GM12878 (cell line): Measurements from ENCODE around the gene GOLPH3. TPM values are rescaled to one million over a fixed set of nuclear protein-coding genes. Genes with fewer than 3 reads are reported as not detected.

Source experiments
- ATAC-seq: fragments of 200-7000 bp; cut with Tn5 transposase; 3 replicates; pipeline ENCODE4 v1.9.1; 2020; ENCODE audit warnings: mild to moderate bottlenecking, moderate library complexity
- BruUV-seq: library from RNA; stranded (reverse); fragments of 400-500 nt; replicated peaks from 2 replicates; lab custom pipeline; 2021; lab: Mats Ljungman, UMichigan
- CTCF ChIA-PET: fragments of 300-600 bp; sonication (Branson Sonifier 250); formaldehyde crosslinking; extraction: SDS; loops from one replicate; lab custom pipeline; 2021; ENCODE audit warnings: inconsistent platforms; lab: Yijun Ruan, JAX
- POLR2A ChIA-PET: fragments of 350-600 bp; formaldehyde crosslinking; extraction: SDS; loops from one replicate; lab custom pipeline; 2021; ENCODE audit warnings: inconsistent platforms; lab: Charles Lee
- RAD21 ChIA-PET: fragments of 300-600 bp; sonication (Branson Sonifier 250); formaldehyde crosslinking; loops from one replicate; lab custom pipeline; 2023; ENCODE audit warnings: antibody characterized with exemption; ENCODE audit not compliant: unreplicated experiment; lab: Charles Lee
- SMC1A ChIA-PET: fragments of 300-600 bp; sonication (Branson Sonifier 250); formaldehyde crosslinking; loops from one replicate; lab custom pipeline; 2023; ENCODE audit not compliant: unreplicated experiment, uncharacterized antibody; lab: Charles Lee
- DNase-seq: peaks from one replicate; pipeline ENCODE4 v3.0.0-alpha.2; 2011; ENCODE audit warnings: low read depth, low spot score
- FAIRE-seq: peaks from 3 replicates; lab custom pipeline; 2011; peaks lifted over from hg19 to GRCh38; lab: Jason Lieb, UNC
- H2AFZ ChIP-seq: 2 replicates; pipeline ENCODE4 v1.6.0; 2011; ENCODE audit warnings: low read depth, low read length, control low read depth; ENCODE audit not compliant: control insufficient read depth
- H3K27ac ChIP-seq: 2 replicates; pipeline ENCODE4 v1.5.1; 2011; ENCODE audit warnings: control low read depth; ENCODE audit not compliant: control insufficient read depth, insufficient read depth
- H3K27me3 ChIP-seq, 2 experiments: replicated peaks in 1 of 2; 2 replicates each; pipeline versions ENCODE4 v1.6.0 to v1.6.1; 2011; ENCODE audit warnings: low read length in 1 of 2; ENCODE audit not compliant: control insufficient read depth in 2 of 2, insufficient read depth in 2 of 2
- H3K36me3 ChIP-seq, 2 experiments: 2 replicates each; pipeline ENCODE4 v1.5.1; 2011; ENCODE audit warnings: low read length in 1 of 2; ENCODE audit not compliant: control insufficient read depth in 2 of 2, insufficient read depth in 2 of 2
- H3K4me1 ChIP-seq: 2 replicates; pipeline ENCODE4 v1.6.1; 2011; ENCODE audit warnings: mild to moderate bottlenecking, low read length, moderate library complexity, mixed read lengths; ENCODE audit not compliant: control insufficient read depth, insufficient read depth
- H3K4me2 ChIP-seq: 2 replicates; pipeline ENCODE4 v1.6.0; 2011; ENCODE audit warnings: control low read depth; ENCODE audit not compliant: control insufficient read depth, insufficient read depth
- H3K4me3 ChIP-seq: fragments of 200-600 bp; sonication (generic); 2 replicates; pipeline ENCODE4 v1.5.1; 2016
- H3K79me2 ChIP-seq: 2 replicates; pipeline ENCODE4 v1.6.0; 2011; ENCODE audit warnings: low read length; ENCODE audit not compliant: control insufficient read depth, insufficient read depth
- H3K9ac ChIP-seq: 2 replicates; pipeline ENCODE4 v1.8.0; 2011; ENCODE audit warnings: low read length, control low read depth, mixed read lengths; ENCODE audit not compliant: control insufficient read depth, insufficient read depth
- H3K9me3 ChIP-seq: replicated peaks from 3 replicates; pipeline ENCODE4 v1.5.1; 2011; ENCODE audit warnings: mild to moderate bottlenecking, low read length; ENCODE audit not compliant: control insufficient read depth, insufficient read depth
- H4K20me1 ChIP-seq: 2 replicates; pipeline ENCODE4 v1.6.0; 2011; ENCODE audit not compliant: control insufficient read depth, insufficient read depth
- ATF3 ChIP-seq: IDR thresholded peaks from 2 replicates; pipeline ENCODE4 v1.6.1; 2011; ENCODE audit warnings: low read depth, mild to moderate bottlenecking, low read length, moderate library complexity, borderline replicate concordance; ENCODE audit errors: extremely low read depth
- FOXK2 ChIP-seq: fragments of 450-650 bp; IDR thresholded peaks from 2 replicates; pipeline ENCODE4 v1.6.1; 2017; ENCODE audit warnings: mild to moderate bottlenecking, moderate library complexity
- KLF5 ChIP-seq: fragments of 450-650 bp; IDR thresholded peaks from 2 replicates; pipeline ENCODE4 v1.6.1; 2014; ENCODE audit warnings: mild to moderate bottlenecking; ENCODE audit not compliant: partially characterized antibody
- LARP7 ChIP-seq: fragments of 450-650 bp; IDR thresholded peaks from 2 replicates; pipeline ENCODE4 v1.6.1; 2017; ENCODE audit warnings: mild to moderate bottlenecking
- MEF2B ChIP-seq: fragments of 450-650 bp; IDR thresholded peaks from 2 replicates; pipeline ENCODE4 v1.6.1; 2018; ENCODE audit warnings: mild to moderate bottlenecking, moderate library complexity; ENCODE audit not compliant: partially characterized antibody, poor library complexity, severe bottlenecking
- RCOR1 ChIP-seq: conservative IDR thresholded peaks from 2 replicates; pipeline ENCODE4 v1.6.1; 2012; ENCODE audit warnings: low read depth, low read length, improper control_type of control experiment
- TARDBP ChIP-seq: IDR thresholded peaks from 2 replicates; pipeline ENCODE4 v1.6.1; 2016; ENCODE audit warnings: borderline replicate concordance
- TCF3 ChIP-seq: IDR thresholded peaks from 2 replicates; pipeline ENCODE4 v1.6.1; 2012; ENCODE audit warnings: low read depth, mild to moderate bottlenecking, low read length, borderline replicate concordance; ENCODE audit not compliant: insufficient read depth
- WGBS: methylation state at CpG from one replicate; pipeline ENCODE4 v1.1.6; 2016; ENCODE audit warnings: low lambda C conversion rate; ENCODE audit not compliant: insufficient replicate concordance, insufficient coverage; ENCODE audit errors: missing lambda C conversion rate; 5-methylcytosine and 5-hydroxymethylcytosine counted together
- in situ Hi-C: fragments of 300-500 bp; cut with MboI; formaldehyde crosslinking; loops from 9 replicates; pipeline ENCODE4 v1.14.3; 2018; ENCODE audit warnings: mixed read lengths
- intact Hi-C: fragments of 100-400 bp; cut with micrococcal nuclease; formaldehyde crosslinking; loops from one replicate; pipeline ENCODE4 v1.14.2; 2022; ENCODE audit not compliant: unreplicated experiment
- polyA plus RNA-seq, 11 experiments: library from polyadenylated mRNA; depleted of rRNA in 4 of 11; unstranded in 6 of 11; stranded (reverse) in 5 of 11; fragments of >200 nt; fragmentation: Nextera tagmentation in 4 of 11; fragmentation: Illumina TruSeq in 1 of 11; extraction: Ambion mirVana in 4 of 11; extraction: Trizol in 1 of 11; gene quantifications; 1 replicate in 1 of 11; 2 replicates in 10 of 11; pipeline versions ENCODE4 v1.2.1 to v1.2.3, GENCODE V29; 2011 to 2016; ENCODE audit warnings: inconsistent platforms in 2 of 11, missing spikeins in 2 of 11, low read depth in 1 of 11
- total RNA-seq, 4 experiments: library from RNA; depleted of rRNA in 3 of 4; stranded (reverse); fragments of >200 nt in 3 of 4; fragmentation: Illumina TruSeq in 1 of 4; extraction: Trizol in 1 of 4; gene quantifications; 2 replicates each; pipeline versions ENCODE4 v1.2.1 to v1.2.3, GENCODE V29; 2013 to 2021
- TF ChIP-seq, protein P1 (sequence below): fragments of 450-650 bp; IDR thresholded peaks from 2 replicates; pipeline ENCODE4 v1.6.1; 2017; ENCODE audit warnings: mild to moderate bottlenecking, moderate library complexity

Gene GOLPH3
- total and polyA plus RNA-seq, 10 of the 15 experiments (the other 5 are each of a cell fraction or from before 2014, with no cell fraction given) = 14.0 to 79.7 (median 43.2) TPM

DNA sequence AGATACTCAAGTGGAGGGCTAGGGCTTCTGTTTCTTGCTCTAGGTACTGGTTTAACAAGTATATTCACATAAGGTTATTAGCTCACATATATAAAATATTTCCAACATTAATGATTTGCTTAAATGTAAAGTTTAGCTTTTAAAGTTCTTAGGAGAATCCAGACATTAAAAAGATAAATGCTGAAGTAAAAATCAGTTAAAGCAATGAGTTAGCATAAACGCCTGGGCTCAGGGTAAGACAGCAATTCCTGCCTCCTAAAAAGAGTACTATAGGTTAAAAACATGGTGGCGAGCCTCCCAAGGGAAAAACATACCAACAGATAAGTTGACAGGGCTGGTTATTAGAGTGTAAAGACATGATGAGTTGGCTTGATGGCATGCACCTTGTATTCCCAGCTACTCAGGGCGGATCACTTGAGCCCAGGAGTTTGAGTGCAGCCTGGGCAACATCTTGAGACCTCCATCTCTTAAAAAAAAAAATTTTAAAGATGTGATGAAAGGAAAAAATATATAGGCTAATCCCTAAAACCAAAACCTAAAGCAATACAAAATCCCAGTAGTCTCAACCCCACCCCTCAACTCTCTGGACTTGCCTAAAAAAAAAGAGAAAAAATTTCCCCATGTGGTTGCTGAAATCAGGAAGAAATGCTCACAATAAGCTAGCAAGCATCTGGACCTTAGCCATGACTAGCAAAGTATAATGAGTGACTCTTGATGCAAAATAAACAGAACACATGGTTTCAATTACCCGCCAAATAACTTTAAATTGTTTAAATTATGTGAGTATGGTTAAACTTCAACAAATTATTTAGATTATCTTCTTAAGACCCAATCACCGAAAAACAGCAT is 3.6 kb downstream of the GOLPH3 start:
- CTCF ChIA-PET = interaction anchor here (0.6 to 1.3 kb wide), 5 partner anchors 38 to 1147 kb away, joined by 3 to 4 read pairs (median 4); no protein-coding TSS in a partner anchor
- 75% methylated on average over 5 of the region's 5 CpGs for WGBS
- H3K27ac ChIP-seq = no peak overlapping the region
- H3K4me2 ChIP-seq = peak overlapping the region; percentile 51
- in situ Hi-C loops = no loop called here
- intact Hi-C loops = loop anchor here (5.0 kb wide), 3 partner anchors 157 to 367 kb away; partner anchors contain the start of gene ZFR
- SMC1A ChIA-PET = interaction anchor here (0.6 to 1.5 kb wide), 11 partner anchors 11 to 136 kb away, joined by 3 to 8 read pairs (median 4); no protein-coding TSS in a partner anchor
- H4K20me1 ChIP-seq = no peaks in the 10 kb centered on the region
- BruUV-seq = no TSS peak
- no peaks in the 10 kb centered on the region for H3K27me3 ChIP-seq
- H3K9ac ChIP-seq = no peak overlapping the region
- H3K4me1 ChIP-seq = peaks cover 15% of the 10 kb centered on the region
- H2AFZ ChIP-seq = no peak overlapping the region
- ATAC-seq (no peak), DNase-seq (no peak), FAIRE-seq (no peak)
- RAD21 ChIA-PET = interaction anchor here (0.7 to 1.3 kb wide), 2 partner anchors 41 to 739 kb away, joined by 3 read pairs; no protein-coding TSS in a partner anchor
- peaks cover 0 to 13% of the 10 kb centered on the region in 2 experiments for H3K36me3 ChIP-seq
- H3K9me3 ChIP-seq = no peaks in the 10 kb centered on the region
- TF ChIP-seq LARP7 = no peak
- peak; percentile 17 for TF ChIP-seq MEF2B
- peaks cover 90% of the 10 kb centered on the region for H3K79me2 ChIP-seq
- peak overlapping the region; percentile 95 for H3K4me3 ChIP-seq
- POLR2A ChIA-PET = interaction anchor here (0.5 to 0.6 kb wide), 2 partner anchors 11 to 432 kb away, joined by 3 read pairs; no protein-coding TSS in a partner anchor

DNA sequence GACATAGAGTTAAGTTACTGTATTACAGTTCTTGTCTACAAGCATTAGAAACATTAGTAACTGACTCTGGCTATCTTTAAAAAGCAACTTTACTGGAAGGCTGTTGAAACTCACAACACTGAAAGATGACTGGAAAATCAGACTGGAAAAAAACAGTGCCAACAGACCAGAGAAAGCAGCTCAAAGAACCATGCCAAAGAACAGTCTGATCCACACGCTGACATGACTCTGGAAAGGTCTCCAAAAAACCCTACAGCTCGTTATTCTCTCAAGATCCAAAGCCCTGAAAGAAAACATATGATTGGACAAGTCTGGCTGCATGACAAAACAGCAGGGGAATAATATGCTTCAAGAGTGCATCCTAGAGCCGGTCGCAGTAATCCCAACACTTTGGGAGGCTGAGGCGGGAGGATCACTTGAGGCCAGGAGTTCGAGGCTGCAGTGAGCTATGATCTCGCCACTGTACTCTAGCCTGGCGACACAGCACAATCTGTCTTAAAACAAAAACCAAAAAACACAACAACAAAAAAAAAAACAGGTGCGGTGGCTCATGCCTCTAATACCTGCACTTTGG is 5.6 kb downstream of the GOLPH3 start:
- ChIA-PET SMC1A (no interaction called here), POLR2A (interaction anchor here (0.7 kb wide), 1 partner anchor 156 kb away, joined by 3 read pairs; no protein-coding TSS in a partner anchor), RAD21 (no interaction called here), CTCF (no interaction called here)
- Histone ChIP-seq H3K27ac (no peak overlapping the region), H2AFZ (no peak overlapping the region), H3K79me2 (peaks cover 95% of the 10 kb centered on the region), H3K27me3 (no peaks in the 10 kb centered on the region), H3K4me1 (peaks cover 26% of the 10 kb centered on the region), H3K4me2 (peak overlapping the region; percentile 26; the same call in 1 of the 2 replicates), H3K9ac (no peak overlapping the region), H3K36me3 (peaks cover 0 to 17% of the 10 kb centered on the region in 2 experiments), H4K20me1 (no peaks in the 10 kb centered on the region), H3K9me3 (no peaks in the 10 kb centered on the region), H3K4me3 (no peak overlapping the region)
- TF ChIP-seq RCOR1 (no peak), KLF5 (no peak), FOXK2 (no peak), TCF3 (no peak), TARDBP (no peak), ATF3 (no peak)
- TF ChIP-seq, protein P1, sequence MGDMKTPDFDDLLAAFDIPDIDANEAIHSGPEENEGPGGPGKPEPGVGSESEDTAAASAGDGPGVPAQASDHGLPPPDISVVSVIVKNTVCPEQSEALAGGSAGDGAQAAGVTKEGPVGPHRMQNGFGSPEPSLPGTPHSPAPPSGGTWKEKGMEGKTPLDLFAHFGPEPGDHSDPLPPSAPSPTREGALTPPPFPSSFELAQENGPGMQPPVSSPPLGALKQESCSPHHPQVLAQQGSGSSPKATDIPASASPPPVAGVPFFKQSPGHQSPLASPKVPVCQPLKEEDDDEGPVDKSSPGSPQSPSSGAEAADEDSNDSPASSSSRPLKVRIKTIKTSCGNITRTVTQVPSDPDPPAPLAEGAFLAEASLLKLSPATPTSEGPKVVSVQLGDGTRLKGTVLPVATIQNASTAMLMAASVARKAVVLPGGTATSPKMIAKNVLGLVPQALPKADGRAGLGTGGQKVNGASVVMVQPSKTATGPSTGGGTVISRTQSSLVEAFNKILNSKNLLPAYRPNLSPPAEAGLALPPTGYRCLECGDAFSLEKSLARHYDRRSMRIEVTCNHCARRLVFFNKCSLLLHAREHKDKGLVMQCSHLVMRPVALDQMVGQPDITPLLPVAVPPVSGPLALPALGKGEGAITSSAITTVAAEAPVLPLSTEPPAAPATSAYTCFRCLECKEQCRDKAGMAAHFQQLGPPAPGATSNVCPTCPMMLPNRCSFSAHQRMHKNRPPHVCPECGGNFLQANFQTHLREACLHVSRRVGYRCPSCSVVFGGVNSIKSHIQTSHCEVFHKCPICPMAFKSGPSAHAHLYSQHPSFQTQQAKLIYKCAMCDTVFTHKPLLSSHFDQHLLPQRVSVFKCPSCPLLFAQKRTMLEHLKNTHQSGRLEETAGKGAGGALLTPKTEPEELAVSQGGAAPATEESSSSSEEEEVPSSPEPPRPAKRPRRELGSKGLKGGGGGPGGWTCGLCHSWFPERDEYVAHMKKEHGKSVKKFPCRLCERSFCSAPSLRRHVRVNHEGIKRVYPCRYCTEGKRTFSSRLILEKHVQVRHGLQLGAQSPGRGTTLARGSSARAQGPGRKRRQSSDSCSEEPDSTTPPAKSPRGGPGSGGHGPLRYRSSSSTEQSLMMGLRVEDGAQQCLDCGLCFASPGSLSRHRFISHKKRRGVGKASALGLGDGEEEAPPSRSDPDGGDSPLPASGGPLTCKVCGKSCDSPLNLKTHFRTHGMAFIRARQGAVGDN = no peak
- no peak for FAIRE-seq
- no peak for DNase-seq
- intact Hi-C loops = no loop called here
- BruUV-seq = no TSS peak
- in situ Hi-C loops = no loop called here
- WGBS = 87% methylated on average over 9 of the region's 9 CpGs
- ATAC-seq = no peak
